Neural progenitor cell (in vitro differentiated cells): ENCODE results near the gene GRID1. TPM values are rescaled to one million over a fixed set of nuclear protein-coding genes. Genes with fewer than 3 reads are reported as not detected.
A peak's percentile ranks its signal among the peaks of the same experiment; 100 is the strongest.

Experiments
- DNase-seq: peaks from one replicate; pipeline ENCODE4 v3.0.0-alpha.2; 2016; ENCODE audit warnings: low spot score
- H2AFZ ChIP-seq: fragments of 200-600 bp; sonication (generic); replicated peaks from 2 replicates; pipeline ENCODE4 v1.6.1; 2016; ENCODE audit warnings: antibody characterized with exemption
- H3F3A ChIP-seq: fragments of 200-600 bp; sonication (generic); 2 replicates; pipeline ENCODE4 v1.6.1; 2016; ENCODE audit warnings: antibody characterized with exemption, low read depth
- H3K27ac ChIP-seq: fragments of 200-600 bp; sonication (generic); 2 replicates; pipeline ENCODE4 v1.5.1; 2016; ENCODE audit warnings: mild to moderate bottlenecking
- H3K27me3 ChIP-seq: fragments of 200-600 bp; sonication (generic); 2 replicates; pipeline ENCODE4 v1.6.1; 2016; ENCODE audit warnings: mild to moderate bottlenecking, moderate library complexity
- H3K36me3 ChIP-seq: fragments of 200-600 bp; sonication (generic); 2 replicates; pipeline ENCODE4 v1.5.1; 2016
- H3K4me1 ChIP-seq: fragments of 200-600 bp; sonication (generic); 2 replicates; pipeline ENCODE4 v1.6.1; 2016; ENCODE audit warnings: mixed run types
- H3K4me2 ChIP-seq: fragments of 200-600 bp; sonication (generic); 2 replicates; pipeline ENCODE4 v1.6.1; 2016
- H3K4me3 ChIP-seq: fragments of 200-600 bp; sonication (generic); 2 replicates; pipeline ENCODE4 v1.5.1; 2016
- H3K79me2 ChIP-seq: fragments of 200-600 bp; sonication (generic); 2 replicates; pipeline ENCODE4 v1.6.1; 2016; ENCODE audit warnings: low read depth
- H3K9ac ChIP-seq: fragments of 200-600 bp; sonication (generic); 2 replicates; pipeline ENCODE4 v1.6.1; 2016
- H3K9me3 ChIP-seq: fragments of 200-600 bp; sonication (generic); 2 replicates; pipeline ENCODE4 v1.5.1; 2016; ENCODE audit warnings: low read depth
- H4K20me1 ChIP-seq: fragments of 200-600 bp; sonication (generic); 2 replicates; pipeline ENCODE4 v1.6.1; 2016; ENCODE audit warnings: low read depth
- H3K27ac Mint-ChIP-seq: 3 replicates; pipeline ENCODE4 v1.8.0; 2021; ENCODE audit warnings: mixed read lengths
- H3K27me3 Mint-ChIP-seq: 2 replicates; pipeline ENCODE4 v1.8.0; 2022; ENCODE audit warnings: low read depth, mild to moderate bottlenecking, inconsistent platforms, moderate library complexity, mixed read lengths; ENCODE audit not compliant: insufficient read depth
- H3K36me3 Mint-ChIP-seq: 3 replicates; pipeline ENCODE4 v1.8.0; 2021; ENCODE audit warnings: mixed read lengths
- H3K4me1 Mint-ChIP-seq: 3 replicates; pipeline ENCODE4 v1.8.0; 2021; ENCODE audit warnings: mixed read lengths
- H3K4me3 Mint-ChIP-seq: 3 replicates; pipeline ENCODE4 v1.8.0; 2021; ENCODE audit warnings: mild to moderate bottlenecking, moderate library complexity, mixed read lengths
- H3K9me3 Mint-ChIP-seq: 3 replicates; pipeline ENCODE4 v1.8.0; 2020; ENCODE audit warnings: mixed read lengths
- EZH2 ChIP-seq: fragments of 200-600 bp; sonication (generic); IDR thresholded peaks from 2 replicates; pipeline ENCODE4 v1.6.1; 2017; ENCODE audit warnings: antibody characterized with exemption, mild to moderate bottlenecking, moderate library complexity
- EZH2phosphoT487 ChIP-seq: fragments of 200-600 bp; sonication (generic); IDR thresholded peaks from 2 replicates; pipeline ENCODE4 v1.6.1; 2017; ENCODE audit warnings: antibody characterized with exemption
- total RNA-seq: library from RNA; depleted of rRNA; stranded (reverse); fragments of >200 nt; gene quantifications from 2 replicates; pipeline ENCODE4 v1.2.3, GENCODE V29; 2015; ENCODE audit warnings: low replicate concordance
- TF ChIP-seq, protein P1 (sequence below): fragments of 200-600 bp; sonication (generic); IDR thresholded peaks from 2 replicates; pipeline ENCODE4 v1.5.1; 2017; ENCODE audit warnings: antibody characterized with exemption, mild to moderate bottlenecking

The GRID1 gene
- total RNA-seq, 1 donor from 2014 or later = not detected

DNA sequence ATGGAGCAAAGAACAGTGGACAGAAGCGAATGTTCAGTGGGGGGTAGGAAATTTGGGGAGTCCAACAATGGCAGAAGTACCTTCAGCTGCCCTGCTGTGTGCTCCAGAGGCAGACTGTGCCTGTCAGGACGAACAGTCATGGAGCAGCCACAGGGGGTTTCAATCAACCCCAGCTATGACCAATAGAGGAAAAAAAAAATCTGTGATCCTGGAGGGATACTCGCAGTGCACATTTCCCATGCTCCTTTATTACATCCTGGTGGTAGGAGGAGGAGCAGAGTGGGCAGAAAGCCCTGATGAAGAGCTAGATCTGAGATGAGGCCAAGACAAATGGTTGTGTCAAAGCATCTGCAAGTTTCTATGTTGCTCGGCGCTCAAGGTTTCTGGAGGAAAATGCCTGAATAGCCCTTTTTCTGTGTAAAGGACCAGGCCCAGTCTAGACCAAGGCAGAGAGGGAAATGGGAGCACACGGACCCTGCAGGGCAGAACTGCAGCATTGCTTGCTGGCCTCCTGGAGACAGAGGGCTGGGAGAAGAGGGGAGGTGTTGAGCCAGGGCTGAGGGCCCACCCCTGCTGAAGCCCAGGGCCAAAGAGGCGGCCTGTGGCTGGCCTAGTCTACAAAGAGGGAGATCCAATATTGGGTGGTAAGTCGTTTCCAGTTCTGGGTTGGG, 201.5 kb downstream of the GRID1 start:
- H3K9me3 Mint-ChIP-seq = no peaks in the 10 kb centered on the region

DNA sequence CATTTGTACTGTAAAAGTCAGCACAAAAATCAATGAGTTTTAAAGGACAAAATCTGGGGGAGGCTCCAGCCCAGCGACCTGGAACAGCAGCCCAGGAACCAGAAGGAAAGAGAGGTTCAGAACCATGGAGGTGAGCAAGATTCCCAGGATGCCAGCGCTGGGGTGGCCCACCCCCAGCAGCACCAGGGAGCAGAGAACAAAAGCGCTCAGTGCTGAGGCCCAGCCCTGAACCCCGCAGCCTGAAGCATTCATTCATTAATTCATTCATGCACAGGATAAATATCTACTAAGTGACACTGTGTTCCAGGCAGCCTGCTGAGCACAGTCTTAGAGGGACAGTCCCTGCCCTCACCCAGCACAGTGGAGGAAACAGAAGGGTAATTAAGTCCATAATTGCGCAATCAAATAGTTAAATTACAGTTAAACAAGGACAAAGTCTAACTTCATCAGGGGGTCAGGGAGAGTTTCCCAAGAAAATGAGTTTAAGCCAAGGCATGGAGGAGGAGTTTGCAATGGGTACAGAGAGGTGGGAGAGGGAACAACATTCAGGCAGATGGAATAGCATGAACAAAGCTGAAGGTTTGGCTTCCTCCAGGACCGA, 202.3 kb downstream of the GRID1 start:
- Histone ChIP-seq H2AFZ (no peak overlapping the region), H4K20me1 (no peaks in the 10 kb centered on the region), H3K4me2 (no peak overlapping the region), H3K9me3 (no peaks in the 10 kb centered on the region), H3K36me3 (no peaks in the 10 kb centered on the region), H3K79me2 (no peaks in the 10 kb centered on the region), H3K27me3 (no peaks in the 10 kb centered on the region), H3K4me1 (peaks cover 8% of the 10 kb centered on the region), H3K9ac (no peak overlapping the region), H3K4me3 (no peak overlapping the region), H3F3A (no peaks in the 10 kb centered on the region), H3K27ac (no peak overlapping the region)
- Mint-ChIP-seq H3K4me1 (peaks cover 9% of the 10 kb centered on the region), H3K4me3 (no peak overlapping the region), H3K27ac (no peak overlapping the region), H3K36me3 (no peaks in the 10 kb centered on the region), H3K27me3 (peaks cover 4% of the 10 kb centered on the region), H3K9me3 (no peaks in the 10 kb centered on the region)
- DNase-seq = no peak
- no peak for TF ChIP-seq EZH2
- TF ChIP-seq, protein P1, sequence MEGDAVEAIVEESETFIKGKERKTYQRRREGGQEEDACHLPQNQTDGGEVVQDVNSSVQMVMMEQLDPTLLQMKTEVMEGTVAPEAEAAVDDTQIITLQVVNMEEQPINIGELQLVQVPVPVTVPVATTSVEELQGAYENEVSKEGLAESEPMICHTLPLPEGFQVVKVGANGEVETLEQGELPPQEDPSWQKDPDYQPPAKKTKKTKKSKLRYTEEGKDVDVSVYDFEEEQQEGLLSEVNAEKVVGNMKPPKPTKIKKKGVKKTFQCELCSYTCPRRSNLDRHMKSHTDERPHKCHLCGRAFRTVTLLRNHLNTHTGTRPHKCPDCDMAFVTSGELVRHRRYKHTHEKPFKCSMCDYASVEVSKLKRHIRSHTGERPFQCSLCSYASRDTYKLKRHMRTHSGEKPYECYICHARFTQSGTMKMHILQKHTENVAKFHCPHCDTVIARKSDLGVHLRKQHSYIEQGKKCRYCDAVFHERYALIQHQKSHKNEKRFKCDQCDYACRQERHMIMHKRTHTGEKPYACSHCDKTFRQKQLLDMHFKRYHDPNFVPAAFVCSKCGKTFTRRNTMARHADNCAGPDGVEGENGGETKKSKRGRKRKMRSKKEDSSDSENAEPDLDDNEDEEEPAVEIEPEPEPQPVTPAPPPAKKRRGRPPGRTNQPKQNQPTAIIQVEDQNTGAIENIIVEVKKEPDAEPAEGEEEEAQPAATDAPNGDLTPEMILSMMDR = no peak
- TF ChIP-seq EZH2phosphoT487 = no peak

More for the DNA sequence above, 201.5 kb downstream of the GRID1 start:
- no peak overlapping the region for H2AFZ ChIP-seq
- H3K79me2 ChIP-seq = no peaks in the 10 kb centered on the region
- no peaks in the 10 kb centered on the region for H3K27me3 ChIP-seq
- H4K20me1 ChIP-seq = no peaks in the 10 kb centered on the region
- H3K27ac ChIP-seq = no peak overlapping the region
- Mint-ChIP-seq H3K36me3 (no peaks in the 10 kb centered on the region), H3K4me1 (peaks cover 9% of the 10 kb centered on the region), H3K4me3 (no peak overlapping the region), H3K27me3 (peaks cover 4% of the 10 kb centered on the region), H3K27ac (peak overlapping the region; percentile 21)
- H3K4me2 ChIP-seq = no peak overlapping the region
- no peak overlapping the region for H3K9ac ChIP-seq
- H3F3A ChIP-seq = no peaks in the 10 kb centered on the region
- no peaks in the 10 kb centered on the region for H3K9me3 ChIP-seq
- peaks cover 8% of the 10 kb centered on the region for H3K4me1 ChIP-seq
- H3K4me3 ChIP-seq = no peak overlapping the region
- TF ChIP-seq EZH2phosphoT487 = no peak
- no peak for TF ChIP-seq EZH2
- TF ChIP-seq, protein P1 = no peak
- no peak for DNase-seq
- H3K36me3 ChIP-seq = no peaks in the 10 kb centered on the region

DNA sequence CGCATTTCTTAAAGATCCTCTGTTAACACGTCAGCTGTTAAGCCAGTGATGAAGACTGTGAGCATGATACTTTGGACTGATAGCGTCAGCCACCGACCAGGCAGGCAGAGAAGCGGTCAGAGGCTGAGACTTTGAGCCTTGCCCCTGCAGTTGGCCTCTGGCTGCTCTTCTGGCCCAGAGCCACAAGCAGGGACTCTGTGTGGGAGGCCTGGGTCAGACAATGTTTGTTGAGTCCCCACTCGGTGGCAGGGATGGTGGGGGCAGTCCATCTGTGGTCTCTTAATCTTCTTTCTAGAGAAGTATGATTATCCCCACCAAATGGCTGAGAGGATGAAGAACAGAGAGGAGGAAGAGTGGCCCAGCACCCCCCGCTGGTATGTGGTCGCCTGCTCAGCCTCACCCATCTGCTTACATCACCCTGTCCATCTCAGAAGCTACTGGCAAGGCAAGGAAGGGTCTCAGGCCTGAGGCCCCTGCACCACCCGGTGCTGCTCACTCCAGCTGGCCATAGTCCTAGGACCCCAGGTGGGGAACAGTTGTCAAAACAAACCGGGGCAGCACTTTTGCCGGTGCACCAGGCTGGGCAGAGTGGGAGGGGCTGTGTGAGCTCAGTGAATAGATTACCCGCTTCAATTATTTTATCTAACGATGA, 202.9 kb downstream of the GRID1 start:
- Histone ChIP-seq H3K4me2 (no peak overlapping the region), H2AFZ (no peak overlapping the region), H3K9ac (no peak overlapping the region), H3K36me3 (no peaks in the 10 kb centered on the region), H4K20me1 (no peaks in the 10 kb centered on the region), H3K27ac (no peak overlapping the region), H3K4me3 (no peak overlapping the region), H3K9me3 (no peaks in the 10 kb centered on the region), H3K79me2 (no peaks in the 10 kb centered on the region), H3F3A (no peaks in the 10 kb centered on the region), H3K4me1 (peaks cover 8% of the 10 kb centered on the region), H3K27me3 (no peaks in the 10 kb centered on the region)
- Mint-ChIP-seq H3K9me3 (no peaks in the 10 kb centered on the region), H3K4me3 (no peak overlapping the region), H3K27me3 (peaks cover 4% of the 10 kb centered on the region), H3K4me1 (peaks cover 9% of the 10 kb centered on the region), H3K27ac (peak overlapping the region; percentile 30), H3K36me3 (no peaks in the 10 kb centered on the region)
- no peak for TF ChIP-seq EZH2
- no peak for TF ChIP-seq EZH2phosphoT487
- TF ChIP-seq, protein P1 = no peak
- no peak for DNase-seq
